Naive thymus-derived CD8-positive, alpha-beta T cell (primary cell): Measurements from ENCODE around the gene TUT1. TPM values are rescaled to one million over a fixed set of nuclear protein-coding genes. Genes with fewer than 3 reads are reported as not detected.
"Not testable (repeated sequence)": the region's sequence is repeated elsewhere in the genome, so short reads cannot be mapped to it uniquely, and the experiment has no call there.

Experiments used
- ATAC-seq, 2 donors: fragments of 150-1000 bp; cut with Tn5 transposase in 1 of 2; sonication (Bioruptor Pico), chemical (Tn5 transposase) in 1 of 2; 1 replicate in 1 of 2; 2 replicates in 1 of 2; pipeline ENCODE4 v1.10.0; 2021; ENCODE audit warnings: mild to moderate bottlenecking in 2 of 2, moderate library complexity in 2 of 2
- POLR2A ChIA-PET: fragments of 350-600 bp; sonication (Branson Sonifier 250); formaldehyde crosslinking; loops from one replicate; lab custom pipeline; 2021; ENCODE audit warnings: antibody characterized with exemption; lab: Charles Lee
- DNase-seq, 10 donors: peaks; one replicate each; pipeline versions ENCODE4 v3.0.0 to v3.0.0-alpha.2; 2020 to 2022
- H3K27ac Mint-ChIP-seq, 10 donors: one replicate each; pipeline ENCODE4 v1.8.0; 2020 to 2022; ENCODE audit warnings: mild to moderate bottlenecking in 10 of 10, mixed read lengths in 10 of 10, moderate library complexity in 4 of 10, inconsistent platforms in 1 of 10
- H3K27me3 Mint-ChIP-seq, 5 donors: one replicate each; pipeline ENCODE4 v1.8.0; 2021 to 2022; ENCODE audit warnings: mixed read lengths in 5 of 5
- H3K36me3 Mint-ChIP-seq, 3 donors: one replicate each; pipeline ENCODE4 v1.8.0; 2020 to 2022; ENCODE audit warnings: mixed read lengths in 3 of 3, mild to moderate bottlenecking in 2 of 3, inconsistent platforms in 1 of 3
- H3K4me1 Mint-ChIP-seq, 4 donors: one replicate each; pipeline ENCODE4 v1.8.0; 2021 to 2022; ENCODE audit warnings: mixed read lengths in 4 of 4
- H3K4me3 Mint-ChIP-seq, 10 donors: one replicate each; pipeline ENCODE4 v1.8.0; 2020 to 2022; ENCODE audit warnings: mild to moderate bottlenecking in 10 of 10, mixed read lengths in 10 of 10, moderate library complexity in 6 of 10, inconsistent platforms in 1 of 10
- H3K9me3 Mint-ChIP-seq, 9 donors: one replicate each; pipeline ENCODE4 v1.8.0; 2020 to 2022; ENCODE audit warnings: mixed read lengths in 9 of 9, mild to moderate bottlenecking in 3 of 9, inconsistent platforms in 1 of 9, moderate library complexity in 1 of 9
- polyA plus RNA-seq, 3 donors: library from polyadenylated mRNA; unstranded; fragments of 300-500 nt; fragmentation: Illumina TruSeq; gene quantifications; one replicate each; pipeline ENCODE4 v1.2.3, GENCODE V29; 2021
- total RNA-seq, 8 experiments: library from RNA in 2 of 8; stranded (reverse) in 2 of 8; gene quantifications; one replicate each; pipeline ENCODE4 v1.2.3 and lab custom pipeline; 2021 to 2026

Gene TUT1
- total and polyA plus RNA-seq, 5 experiments from 2014 or later, result 12.8 to 50.9 (median 24.4) TPM

DNA sequence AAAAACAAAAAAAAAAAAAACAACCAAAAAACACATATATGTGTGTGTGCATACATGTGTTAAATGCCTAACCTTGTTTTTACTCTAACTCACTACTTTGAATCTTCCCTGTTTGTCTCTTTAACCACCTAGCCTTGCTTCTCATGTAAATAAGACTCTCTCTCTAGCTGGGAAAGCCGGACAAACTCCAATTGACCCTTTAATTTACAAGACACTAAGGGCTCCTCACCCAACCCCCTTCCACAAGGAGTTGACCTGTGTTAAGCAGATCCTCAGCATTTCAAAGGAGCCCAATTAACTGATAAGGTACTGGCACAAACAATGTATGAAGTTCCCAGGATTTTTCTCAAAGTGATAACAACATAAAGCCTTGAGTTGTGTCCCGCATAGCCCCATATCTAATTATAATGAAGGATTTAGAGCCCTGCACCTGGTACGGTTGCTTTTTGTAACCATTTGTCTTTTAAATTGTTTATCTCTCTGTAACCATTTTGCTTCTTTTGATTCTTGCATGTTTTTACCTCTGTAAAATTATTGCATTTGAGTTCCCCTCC, 29.6 kb downstream of the TUT1 start:
- Mint-ChIP-seq H3K27ac (peak overlapping the region in 9 of 10 donors; percentile 25 to 83 (median 61)), H3K36me3 (peaks cover 5 to 77% (median 16%) of the 10 kb centered on the region in 3 donors), H3K4me1 (peaks cover 23 to 59% (median 52%) of the 10 kb centered on the region in 4 donors)
- not testable (repeated sequence) for H3K4me3 Mint-ChIP-seq, H3K9me3 Mint-ChIP-seq, ATAC-seq, DNase-seq, H3K27me3 Mint-ChIP-seq
- POLR2A ChIA-PET, result interaction anchor here (0.7 to 11.1 kb wide), 6 partner anchors 8 to 195 kb away, joined by 3 to 207 read pairs (median 6); partner anchors contain the start of gene AHNAK

DNA sequence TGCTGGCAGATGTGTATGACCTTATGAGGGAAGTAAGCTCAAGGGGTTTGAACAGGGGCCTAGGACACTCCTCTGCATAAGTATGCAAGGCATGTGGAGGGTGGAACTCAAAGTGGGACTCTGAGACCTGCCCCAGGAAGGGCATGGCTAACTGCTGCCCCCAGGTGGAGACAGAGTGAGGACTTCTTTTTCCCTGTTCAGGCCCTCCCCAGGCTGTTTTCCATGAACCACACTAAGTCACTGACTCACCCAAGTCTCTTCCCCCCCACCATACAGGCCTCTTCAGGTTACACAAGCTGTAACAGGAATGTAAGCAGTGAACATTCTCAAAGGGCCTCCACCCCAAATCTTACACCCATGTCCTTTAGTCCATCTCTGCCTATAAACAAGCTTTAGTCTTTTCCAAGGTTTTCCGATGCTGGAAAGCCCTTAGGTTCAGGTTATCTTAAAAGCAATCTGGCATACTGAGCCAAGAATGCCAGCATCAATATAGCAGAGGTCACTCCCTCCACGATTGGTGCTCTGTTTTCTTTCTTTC, 30.7 kb downstream of the TUT1 start:
- peaks cover 28 to 64% (median 54%) of the 10 kb centered on the region in 4 donors for H3K4me1 Mint-ChIP-seq
- ATAC-seq, result peak; percentile 10 to 17
- peak; percentile 60 to 89 (median 70) for DNase-seq
- H3K27ac Mint-ChIP-seq, result peak overlapping the region; percentile 63 to 100 (median 76)
- no peaks in the 10 kb centered on the region for H3K27me3 Mint-ChIP-seq
- POLR2A ChIA-PET, result interaction anchor here (0.7 to 11.1 kb wide), 12 partner anchors 10 to 194 kb away, joined by 3 to 207 read pairs (median 4); partner anchors contain the start of genes AHNAK and EEF1G
- peaks cover 0 to 65% (median 13%) of the 10 kb centered on the region in 3 donors for H3K36me3 Mint-ChIP-seq
- no peaks in the 10 kb centered on the region for H3K9me3 Mint-ChIP-seq
- peak overlapping the region in 1 of 10 donors; percentile 29 for H3K4me3 Mint-ChIP-seq

DNA sequence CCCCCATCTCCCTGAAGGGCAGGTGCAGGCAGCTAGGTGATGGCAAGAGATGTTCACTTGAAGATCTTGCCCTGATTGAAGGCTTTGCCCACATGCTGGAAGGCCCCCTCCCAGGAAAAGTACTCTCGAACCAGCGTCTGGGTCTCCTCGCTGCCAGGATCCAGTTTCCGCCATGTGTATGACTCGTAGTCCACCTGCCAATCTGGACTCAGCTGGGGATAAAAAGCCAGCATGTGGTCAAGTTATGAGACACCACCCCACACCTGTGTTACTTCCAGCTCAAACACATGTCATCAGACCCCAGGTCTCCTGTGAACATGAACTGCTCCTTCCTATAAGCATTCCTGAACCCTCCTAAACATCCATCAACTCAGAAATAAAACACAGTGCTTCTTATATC, 31.7 kb downstream of the TUT1 start:
- not testable (repeated sequence) for H3K27me3 Mint-ChIP-seq, H3K9me3 Mint-ChIP-seq, DNase-seq, ATAC-seq
- peak overlapping the region; percentile 32 to 100 (median 83) for H3K27ac Mint-ChIP-seq
- peaks cover 0 to 56% (median 11%) of the 10 kb centered on the region in 3 donors for H3K36me3 Mint-ChIP-seq
- H3K4me3 Mint-ChIP-seq, result peak overlapping the region in 1 of 10 donors; percentile 26
- POLR2A ChIA-PET, result interaction anchor here (0.7 to 11.1 kb wide), 9 partner anchors 9 to 135 kb away, joined by 3 to 207 read pairs (median 6); partner anchors contain the start of genes AHNAK and EEF1G
- H3K4me1 Mint-ChIP-seq, result peaks cover 29 to 74% (median 62%) of the 10 kb centered on the region in 4 donors

DNA sequence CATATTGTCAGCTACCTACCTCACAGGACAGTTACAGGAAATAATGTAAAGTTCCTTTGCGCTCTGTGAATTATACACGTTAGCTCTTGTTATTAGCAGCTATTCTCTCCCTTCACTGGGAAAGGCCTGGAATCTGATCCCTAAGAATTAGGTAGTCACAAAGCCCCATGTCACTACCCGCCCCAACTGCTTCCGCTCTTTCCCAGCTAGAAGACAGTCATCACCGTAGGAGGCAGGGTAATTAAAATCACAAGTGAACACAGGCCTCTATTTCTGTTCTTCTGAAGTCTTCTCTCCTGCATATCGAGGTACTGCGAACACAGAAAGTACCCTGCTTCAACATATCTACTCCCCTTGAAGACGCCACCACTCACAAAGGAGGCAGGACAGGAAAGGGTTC, 32.1 kb downstream of the TUT1 start:
- H3K27ac Mint-ChIP-seq, result peak overlapping the region; percentile 63 to 100 (median 86)
- no peaks in the 10 kb centered on the region for H3K27me3 Mint-ChIP-seq
- H3K4me3 Mint-ChIP-seq, result peak overlapping the region in 5 of 10 donors; percentile 4 to 30 (median 25)

DNA sequence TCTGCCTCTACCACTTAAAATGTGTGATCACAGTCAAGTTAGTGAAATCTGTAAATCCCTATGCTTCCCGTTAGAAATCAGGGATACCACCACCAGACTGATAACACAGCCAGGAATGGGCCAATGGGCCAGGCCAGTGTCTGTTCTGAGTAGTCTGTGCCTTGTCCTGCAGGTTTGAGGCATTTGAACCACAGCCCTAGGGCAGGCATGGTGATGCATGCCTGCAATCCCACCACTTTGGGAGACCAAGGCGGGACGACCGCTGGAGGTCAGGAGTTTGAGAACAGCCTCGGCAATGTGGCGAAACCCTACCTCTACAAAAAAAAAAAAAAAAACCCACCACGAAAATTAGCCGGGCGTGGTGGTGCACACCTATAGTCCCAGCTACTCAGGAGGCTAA, 32.7 kb downstream of the TUT1 start:
- H3K4me3 Mint-ChIP-seq, result no peak overlapping the region
- DNase-seq, result no peak
- H3K27me3 Mint-ChIP-seq, result no peaks in the 10 kb centered on the region
- H3K9me3 Mint-ChIP-seq, result no peaks in the 10 kb centered on the region
- H3K36me3 Mint-ChIP-seq, result peaks cover 0 to 47% (median 11%) of the 10 kb centered on the region in 3 donors
- POLR2A ChIA-PET, result interaction anchor here (0.6 to 11.1 kb wide), 11 partner anchors 8 to 150 kb away, joined by 3 to 207 read pairs (median 5); partner anchors contain the start of genes AHNAK, C11orf98, CSKMT and EEF1G
- H3K4me1 Mint-ChIP-seq, result peaks cover 37 to 81% (median 70%) of the 10 kb centered on the region in 4 donors
- ATAC-seq, result no peak
- peak overlapping the region; percentile 9 to 100 (median 98) for H3K27ac Mint-ChIP-seq

More for the DNA sequence above, 32.1 kb downstream of the TUT1 start:
- ATAC-seq, result no peak
- peaks cover 32 to 78% (median 66%) of the 10 kb centered on the region in 4 donors for H3K4me1 Mint-ChIP-seq
- peaks cover 0 to 52% (median 11%) of the 10 kb centered on the region in 3 donors for H3K36me3 Mint-ChIP-seq
- no peaks in the 10 kb centered on the region for H3K9me3 Mint-ChIP-seq
- no peak for DNase-seq
- POLR2A ChIA-PET, result interaction anchor here (0.6 to 11.1 kb wide), 11 partner anchors 8 to 149 kb away, joined by 3 to 207 read pairs (median 5); partner anchors contain the start of genes AHNAK, C11orf98, CSKMT and EEF1G

DNA sequence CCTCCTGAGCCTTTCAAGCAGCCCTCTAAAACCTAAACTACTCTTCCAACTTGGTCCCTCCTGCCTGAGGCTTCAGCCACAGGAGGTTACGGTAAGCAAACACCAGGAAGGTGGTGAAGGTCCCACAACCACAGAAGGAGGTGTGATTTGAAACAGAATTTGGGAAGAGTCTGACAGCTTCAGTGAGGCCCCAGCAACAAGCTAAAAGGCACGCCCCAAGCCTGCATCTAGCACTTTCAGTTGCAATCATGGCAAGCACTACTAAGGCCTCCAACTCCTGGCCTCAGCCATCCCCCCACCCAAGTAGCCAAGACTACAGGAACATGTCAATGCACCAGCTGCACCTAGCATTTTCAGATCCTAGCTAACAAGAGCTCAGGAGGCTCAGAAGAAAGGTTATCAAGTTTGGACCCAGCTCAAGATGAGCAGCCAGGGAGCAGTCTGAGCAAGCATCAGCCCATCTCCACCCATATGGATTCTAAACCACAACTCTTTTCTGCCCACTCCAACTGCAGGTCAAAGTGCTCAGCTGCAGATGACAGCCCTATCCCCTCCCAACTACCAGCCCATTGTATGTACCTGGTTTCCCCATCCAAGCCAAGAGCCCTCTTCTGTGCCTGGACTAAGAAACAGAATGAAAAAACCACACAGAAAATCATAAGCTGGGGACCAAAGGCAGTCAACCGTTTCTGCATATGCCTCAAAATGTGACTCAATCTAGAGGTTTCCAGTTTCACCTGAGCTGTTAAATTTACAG, 34.3 kb downstream of the TUT1 start:
- POLR2A ChIA-PET, result interaction anchor here (0.7 to 11.1 kb wide), 20 partner anchors 12 to 283 kb away, joined by 3 to 207 read pairs (median 4); partner anchors contain the start of genes AHNAK, C11orf98, CSKMT and EEF1G
- H3K4me1 Mint-ChIP-seq, result peaks cover 48 to 93% (median 85%) of the 10 kb centered on the region in 4 donors
- peak overlapping the region; percentile 97 to 100 (median 99) for H3K27ac Mint-ChIP-seq
- no peaks in the 10 kb centered on the region for H3K9me3 Mint-ChIP-seq
- DNase-seq (peak in 4 of 10 donors; percentile 23 to 79 (median 54)), ATAC-seq (no peak)
- H3K36me3 Mint-ChIP-seq, result peaks cover 0 to 32% (median 11%) of the 10 kb centered on the region in 3 donors
- peak overlapping the region; percentile 61 to 90 (median 86) for H3K4me3 Mint-ChIP-seq
- H3K27me3 Mint-ChIP-seq, result no peaks in the 10 kb centered on the region

DNA sequence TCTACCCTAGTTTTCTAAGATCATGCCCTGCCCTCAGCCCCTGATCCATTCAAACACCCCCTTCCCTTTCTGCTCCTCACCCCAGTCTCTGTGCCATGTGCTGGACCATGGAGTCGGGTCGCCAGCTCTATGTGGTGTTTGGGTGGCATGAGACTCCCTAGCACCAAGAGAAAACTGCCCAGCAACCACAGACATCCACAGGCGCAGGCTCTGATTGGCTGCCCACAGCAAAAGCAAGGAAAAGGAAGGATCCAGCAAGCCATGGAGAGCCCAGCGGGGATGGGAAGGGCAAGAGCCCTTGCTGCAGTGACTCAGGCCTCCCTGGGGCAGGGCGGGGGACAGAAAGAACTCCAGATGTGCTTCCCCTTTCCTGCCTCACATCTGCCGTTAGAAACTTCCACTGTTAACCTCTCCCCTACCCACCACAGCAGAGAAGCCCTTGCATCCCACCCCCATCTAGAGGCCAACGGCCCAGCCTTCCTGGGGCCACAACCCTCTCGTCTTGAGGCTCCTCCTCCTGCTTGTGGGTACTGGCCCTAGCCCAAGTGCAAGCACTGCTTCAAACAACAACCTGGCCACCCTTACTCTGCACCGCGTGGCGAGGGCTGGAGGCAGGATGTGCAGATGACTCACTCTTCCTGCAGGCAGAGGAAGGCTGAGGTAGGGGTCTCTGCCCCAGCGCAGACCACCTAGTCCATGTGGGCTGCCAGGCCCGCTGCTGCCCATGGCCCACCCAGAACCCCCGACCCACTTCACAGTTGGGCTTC, 35.0 kb downstream of the TUT1 start:
- POLR2A ChIA-PET, result interaction anchor here (0.5 to 11.1 kb wide), 24 partner anchors 12 to 1769 kb away, joined by 3 to 207 read pairs (median 6); partner anchors contain the start of genes AHNAK, C11orf98, CSKMT and EEF1G
- Mint-ChIP-seq H3K9me3 (peaks cover 0 to 2% (median 0%) of the 10 kb centered on the region in 9 donors), H3K27me3 (peaks cover 0 to 2% (median 0%) of the 10 kb centered on the region in 5 donors), H3K36me3 (peaks cover 0 to 25% (median 11%) of the 10 kb centered on the region in 3 donors), H3K4me3 (peak overlapping the region; percentile 61 to 90 (median 86)), H3K4me1 (peaks cover 50 to 98% (median 88%) of the 10 kb centered on the region in 4 donors), H3K27ac (peak overlapping the region; percentile 97 to 100 (median 99))
- DNase-seq (peak; percentile 57 to 94 (median 80)), ATAC-seq (peak; percentile 50 to 56)

DNA sequence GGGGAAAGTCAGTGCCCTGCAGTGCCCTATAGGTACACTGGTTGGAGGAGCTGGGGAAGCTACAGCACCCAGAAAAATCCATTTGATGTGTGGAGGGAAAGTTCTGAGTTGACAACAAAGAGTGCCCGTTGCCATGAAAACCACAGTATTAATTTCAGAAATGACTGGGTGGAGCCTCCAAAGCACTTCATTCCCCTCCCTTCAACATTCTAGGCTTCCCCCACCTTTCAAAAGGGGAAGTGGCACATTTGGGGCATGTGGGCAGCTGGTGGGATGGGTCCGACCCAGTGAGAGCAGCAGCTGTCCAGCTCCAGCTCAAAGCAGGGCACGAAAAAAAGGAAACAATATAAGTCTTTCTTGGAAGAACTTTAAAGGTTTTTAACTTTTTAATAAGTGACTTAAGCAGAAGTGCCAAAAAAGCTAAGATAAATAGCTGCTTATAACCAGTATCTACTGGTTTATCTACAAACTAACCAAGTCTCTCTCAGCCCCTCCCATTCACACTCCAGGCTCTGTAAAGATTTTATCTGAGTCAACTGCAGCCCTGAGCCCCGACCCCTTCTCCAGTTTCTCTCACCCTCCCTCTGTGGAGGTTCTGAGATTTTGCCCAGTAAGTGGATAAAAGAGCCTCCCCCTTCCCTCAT, 35.7 kb downstream of the TUT1 start:
- peaks cover 0 to 2% (median 0%) of the 10 kb centered on the region in 9 donors for H3K9me3 Mint-ChIP-seq
- POLR2A ChIA-PET, result interaction anchor here (0.6 to 11.1 kb wide), 20 partner anchors 11 to 1770 kb away, joined by 3 to 207 read pairs (median 5); partner anchors contain the start of genes AHNAK, C11orf98, CSKMT and EEF1G
- ATAC-seq (peak; percentile 43 to 63), DNase-seq (peak; percentile 42 to 88 (median 80))
- H3K4me3 Mint-ChIP-seq, result peak overlapping the region; percentile 61 to 90 (median 86)
- H3K4me1 Mint-ChIP-seq, result peaks cover 49 to 100% (median 90%) of the 10 kb centered on the region in 4 donors
- H3K27me3 Mint-ChIP-seq, result peaks cover 0 to 2% (median 0%) of the 10 kb centered on the region in 5 donors
- peaks cover 0 to 18% (median 11%) of the 10 kb centered on the region in 3 donors for H3K36me3 Mint-ChIP-seq
- peak overlapping the region; percentile 97 to 100 (median 99) for H3K27ac Mint-ChIP-seq

DNA sequence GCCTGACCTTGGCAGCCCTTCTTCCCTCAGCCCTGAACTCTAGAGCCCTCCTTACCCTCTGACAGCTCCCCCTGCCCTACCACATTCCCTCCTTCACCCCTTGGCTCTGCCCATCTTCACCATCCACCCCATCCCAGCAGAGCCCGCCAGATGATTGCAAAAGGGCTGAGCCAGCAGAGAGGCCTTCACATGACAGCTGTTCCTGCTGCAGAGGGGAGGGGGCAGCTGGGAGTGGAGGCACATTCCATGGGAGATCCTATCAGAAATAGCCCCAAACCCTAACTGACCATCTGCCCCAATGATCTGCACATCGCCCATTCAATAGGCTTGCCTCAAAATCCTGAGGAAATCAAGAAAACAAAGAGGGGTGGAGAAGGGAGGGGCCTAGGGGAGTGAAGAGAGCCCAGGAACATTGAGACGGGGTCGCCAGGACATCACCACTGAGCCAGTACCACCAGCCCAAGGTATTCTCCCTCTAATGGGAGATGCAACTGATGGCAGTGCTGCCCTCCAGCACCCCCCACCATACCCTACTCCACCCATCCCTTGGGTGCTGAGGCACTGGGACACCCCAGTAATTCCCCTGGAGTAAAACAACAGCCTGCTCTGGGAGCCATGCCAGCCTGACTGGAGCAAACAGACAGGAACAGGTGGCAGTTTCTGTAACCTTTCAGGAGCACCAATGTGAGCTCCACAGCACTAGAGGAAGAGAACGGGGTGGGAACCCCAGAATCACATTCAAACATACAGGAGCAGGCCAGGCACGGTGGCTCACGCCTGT, 36.7 kb downstream of the TUT1 start:
- Mint-ChIP-seq H3K4me3 (peak overlapping the region in 9 of 10 donors; percentile 55 to 90 (median 85)), H3K27ac (peak overlapping the region; percentile 97 to 100 (median 99)), H3K36me3 (peaks cover 0 to 10% (median 7%) of the 10 kb centered on the region in 3 donors), H3K9me3 (peaks cover 0 to 2% (median 0%) of the 10 kb centered on the region in 9 donors), H3K27me3 (peaks cover 0 to 2% (median 0%) of the 10 kb centered on the region in 5 donors), H3K4me1 (peaks cover 48 to 99% (median 84%) of the 10 kb centered on the region in 4 donors)
- ATAC-seq, result no peak
- POLR2A ChIA-PET, result interaction anchor here (0.5 to 11.1 kb wide), 14 partner anchors 10 to 286 kb away, joined by 3 to 207 read pairs (median 10); partner anchors contain the start of genes AHNAK, C11orf98, CSKMT and MTA2
- no peak for DNase-seq
